Omental fat pad (tissue), 4 donors: ENCODE data around the gene GNRHR. TPM values are rescaled to one million over a fixed set of nuclear protein-coding genes. Genes with fewer than 3 reads are reported as not detected.
"Not testable (repeated sequence)": the region's sequence is repeated elsewhere in the genome, so short reads cannot be mapped to it uniquely, and the experiment has no call there.

Source experiments
- ATAC-seq: fragments of 150-250 bp; one replicate; pipeline ENCODE4 v1.9.1; 2016; ENCODE audit warnings: mild to moderate bottlenecking, moderate library complexity; ENCODE audit not compliant: low FRiP score
- DNase-seq: peaks from one replicate; pipeline ENCODE4 v3.0.0-alpha.2; 2019; ENCODE audit warnings: low spot score
- CTCF ChIP-seq, 3 donors: fragments of 450-650 bp; IDR thresholded peaks; one replicate each; pipeline ENCODE4 v1.5.1; 2016 to 2017; ENCODE audit warnings: antibody characterized with exemption in 3 of 3, mild to moderate bottlenecking in 3 of 3, moderate library complexity in 2 of 3
- total RNA-seq, 4 donors: library from RNA; depleted of rRNA; stranded (reverse); fragments of >200 nt; gene quantifications; one replicate each; pipeline ENCODE4 v1.1.0, GENCODE V29; 2016

Gene GNRHR
- total RNA-seq, 4 donors from 2014 or later: not detected

- no peak for TF ChIP-seq CTCF (IDR thresholded peaks at IDR 0.05)
- ATAC-seq (no peak), DNase-seq (no peak)
Measured at GRCh38 chr4:67712650-67713528, 41.3 kb downstream of the GNRHR start.

- TF ChIP-seq CTCF (IDR thresholded peaks at IDR 0.05): no peak
- no peak for ATAC-seq
Measured at GRCh38 chr4:67712000-67712625, 42.1 kb downstream of the GNRHR start.

GRCh38 chr4:67706682-67707081 lies 47.5 kb downstream of the GNRHR start:
- not testable (repeated sequence) for ATAC-seq, DNase-seq

More at GRCh38 chr4:67712000-67712625, 42.1 kb downstream of the GNRHR start:
- no peak for DNase-seq

GRCh38 chr4:67704843-67705242 lies 49.3 kb downstream of the GNRHR start:
- DNase-seq (no peak), ATAC-seq (no peak)
- TF ChIP-seq CTCF (IDR thresholded peaks at IDR 0.05): no peak

- no peak for ATAC-seq
Measured at GRCh38 chr4:67702166-67702565, 52.0 kb downstream of the GNRHR start.

GRCh38 chr4:67701517-67701850 lies 52.7 kb downstream of the GNRHR start:
- peak; percentile 6 for ATAC-seq
- DNase-seq: no peak
- TF ChIP-seq CTCF (IDR thresholded peaks at IDR 0.05): no peak

More at GRCh38 chr4:67702166-67702565, 52.0 kb downstream of the GNRHR start:
- no peak for DNase-seq
- TF ChIP-seq CTCF (IDR thresholded peaks at IDR 0.05): no peak

- ATAC-seq (peak; percentile 99), DNase-seq (peak; percentile 79)
- TF ChIP-seq CTCF (IDR thresholded peaks at IDR 0.05): no peak
Measured at GRCh38 chr4:67700738-67701516, 53.3 kb downstream of the GNRHR start, which contains the start of gene UBA6. TSS of gene UBA6 (minus strand) at chr4:67701155. CDS start at chr4:67701119, 36 bp downstream.
